ENCODE data around the gene LRRC38. TPM values are rescaled to one million over a fixed set of nuclear protein-coding genes. Genes with fewer than 3 reads are reported as not detected.

Gene LRRC38
- polyA plus RNA-seq, 3 donors = not detected

DNA sequence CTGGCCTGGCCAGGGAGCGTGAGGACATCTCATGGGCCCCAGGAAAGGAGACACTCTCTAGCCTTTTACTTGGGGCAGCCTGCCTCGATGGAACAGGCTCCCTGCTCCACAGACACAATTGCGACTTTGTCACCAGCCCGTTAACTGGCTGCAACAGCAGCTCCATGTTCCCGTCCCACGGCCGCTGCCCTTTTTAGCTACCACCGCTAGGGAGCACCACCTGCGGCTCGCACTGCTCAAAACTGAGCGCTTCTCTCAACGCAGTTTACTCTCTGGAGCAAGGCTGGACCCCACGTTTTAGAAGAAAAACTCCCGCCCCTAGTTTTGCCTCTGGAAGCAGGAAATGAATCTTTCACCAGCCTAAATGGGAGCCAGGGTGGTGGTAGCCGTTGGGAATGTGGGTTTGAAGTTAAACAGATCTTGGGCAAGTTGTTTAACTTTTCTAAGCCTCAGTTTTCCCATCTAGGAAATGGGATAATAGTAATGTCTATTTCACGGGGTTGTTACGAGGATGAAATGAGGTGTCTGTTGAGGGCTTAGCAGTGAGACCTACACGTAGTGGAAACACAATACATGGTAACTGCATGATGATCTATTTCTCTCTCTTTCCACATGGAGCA, 3.5 kb upstream of the LRRC38 start:
- DNase-seq (ENCODE audit: low read depth in 3 of 3, low spot score in 2 of 3) = no peak

DNA sequence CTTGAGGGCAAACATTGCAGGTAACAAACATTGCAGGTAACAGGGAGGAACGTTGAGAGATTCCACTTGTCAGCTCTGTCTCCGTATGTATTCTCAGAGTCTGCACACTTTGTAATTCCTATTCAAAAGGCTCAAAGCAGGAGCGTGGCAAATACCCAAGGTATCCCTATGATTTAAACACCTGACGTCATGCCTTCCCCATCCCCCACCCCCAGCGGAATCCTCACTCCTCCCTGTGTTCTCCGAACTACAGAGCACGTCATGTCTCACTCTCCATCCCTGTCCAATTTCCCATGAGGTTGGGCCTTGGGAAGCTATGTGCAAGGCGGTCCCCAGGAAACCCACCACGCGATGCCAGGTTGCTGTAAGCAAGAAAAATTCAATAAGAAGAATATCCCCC, 2.8 kb upstream of the LRRC38 start:
- DNase-seq (ENCODE audit: low read depth in 3 of 3, low spot score in 2 of 3) = no peak

DNA sequence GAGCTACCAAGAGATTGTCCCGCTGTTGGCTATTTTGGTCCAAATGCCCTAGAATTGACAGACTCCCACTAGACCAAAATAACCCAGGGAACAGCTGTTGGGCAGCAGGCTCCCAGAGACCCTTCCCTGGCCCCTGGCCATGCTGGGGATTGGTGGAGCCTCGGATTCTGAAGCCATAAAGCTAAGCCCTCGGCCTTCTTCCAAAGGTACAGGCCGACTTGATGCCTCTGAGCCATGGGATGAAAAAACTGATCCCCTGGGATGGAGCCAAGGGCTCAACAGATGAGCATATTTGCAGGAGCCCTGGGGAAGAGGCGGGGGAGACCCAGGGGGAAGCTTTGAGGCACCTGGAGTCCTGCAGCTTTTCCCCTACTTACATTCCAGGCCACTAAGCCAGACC, 1.0 kb upstream of the LRRC38 start:
- DNase-seq (ENCODE audit: low read depth in 3 of 3, low spot score in 2 of 3) = no peak

DNA sequence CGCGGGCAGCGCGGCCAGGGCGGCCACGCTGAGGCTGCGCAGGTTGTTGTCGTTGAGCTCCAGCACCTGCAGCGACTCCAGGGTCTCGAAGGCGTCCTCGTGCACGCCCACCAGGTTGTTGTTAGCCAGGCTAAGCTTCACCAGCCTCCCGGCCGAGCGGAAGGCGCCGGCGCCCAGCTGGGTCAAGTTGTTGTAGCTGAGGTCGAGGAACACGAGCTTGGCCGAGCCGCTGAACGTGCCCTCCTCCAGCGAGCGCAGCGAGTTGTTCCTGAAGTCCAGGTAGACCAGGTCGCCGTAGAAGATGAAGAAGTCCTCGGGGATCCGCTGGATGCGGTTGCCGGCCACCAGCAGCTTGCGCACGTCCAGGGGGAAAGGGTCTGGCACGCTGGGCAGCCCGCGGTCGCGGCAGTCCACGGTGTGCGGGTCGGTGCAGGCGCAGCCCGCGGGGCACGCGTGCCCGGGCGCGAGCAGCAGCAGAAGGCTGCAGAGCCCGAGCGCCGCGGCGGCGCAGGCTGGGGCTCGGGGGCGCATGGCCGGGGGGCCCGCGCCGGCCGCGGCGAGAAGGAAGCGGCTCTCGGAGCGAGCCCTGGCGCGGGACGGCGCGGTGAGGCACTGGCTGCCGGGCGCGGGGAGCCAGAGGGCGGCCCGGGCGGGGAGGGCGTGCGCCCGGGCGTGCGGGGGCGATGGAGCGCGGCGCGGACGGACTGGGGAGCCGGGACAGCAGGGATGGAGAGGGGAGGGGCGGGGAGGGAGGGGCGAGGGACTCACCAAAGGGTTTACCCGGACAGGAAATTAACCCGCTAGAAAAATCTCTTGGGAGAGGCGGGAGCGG, 524 bp downstream of the LRRC38 start:
- DNase-seq (ENCODE audit: low read depth in 3 of 3, low spot score in 2 of 3) = no peak

DNA sequence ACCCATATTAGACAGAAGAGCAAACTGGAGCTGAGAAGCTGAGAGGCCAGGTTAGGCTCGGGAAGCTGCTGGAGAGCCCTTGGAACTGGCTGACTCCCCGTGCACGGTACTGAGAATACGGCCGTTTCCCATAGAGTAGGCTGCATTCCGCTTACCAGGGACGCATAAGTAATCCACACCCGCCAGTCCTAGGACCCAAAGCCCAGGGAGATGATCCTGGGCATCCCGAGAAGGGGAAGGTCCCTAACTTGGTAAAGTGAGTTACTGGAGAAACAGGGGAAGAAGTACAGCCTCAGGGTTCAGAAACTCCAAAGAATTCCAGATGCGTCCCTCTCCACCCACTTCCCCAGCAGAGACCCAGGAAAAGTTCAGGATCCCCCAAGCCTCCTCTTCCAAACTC, 1.3 kb downstream of the LRRC38 start:
- DNase-seq (ENCODE audit: low read depth in 3 of 3, low spot score in 2 of 3) = no peak

DNA sequence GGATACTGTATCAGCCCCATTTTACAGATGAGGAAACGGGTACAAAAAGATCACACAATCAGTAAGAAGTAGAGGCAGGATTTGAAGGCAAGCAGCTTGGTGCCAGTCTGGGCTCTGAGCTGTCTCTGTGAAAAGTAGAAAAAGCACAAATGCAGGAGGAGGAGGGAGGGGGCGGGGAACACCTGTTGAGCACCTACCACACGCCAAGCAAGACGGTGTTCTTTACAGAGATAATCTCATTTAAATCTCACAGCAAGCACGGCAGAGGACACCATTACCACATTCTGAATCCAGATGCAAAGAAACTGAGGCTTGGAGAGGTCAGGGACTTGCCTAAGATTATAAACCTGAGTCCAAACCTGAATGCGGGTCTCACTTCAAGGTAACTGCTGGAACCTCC, 3.3 kb downstream of the LRRC38 start:
- DNase-seq (ENCODE audit: low read depth in 3 of 3, low spot score in 2 of 3) = no peak

DNA sequence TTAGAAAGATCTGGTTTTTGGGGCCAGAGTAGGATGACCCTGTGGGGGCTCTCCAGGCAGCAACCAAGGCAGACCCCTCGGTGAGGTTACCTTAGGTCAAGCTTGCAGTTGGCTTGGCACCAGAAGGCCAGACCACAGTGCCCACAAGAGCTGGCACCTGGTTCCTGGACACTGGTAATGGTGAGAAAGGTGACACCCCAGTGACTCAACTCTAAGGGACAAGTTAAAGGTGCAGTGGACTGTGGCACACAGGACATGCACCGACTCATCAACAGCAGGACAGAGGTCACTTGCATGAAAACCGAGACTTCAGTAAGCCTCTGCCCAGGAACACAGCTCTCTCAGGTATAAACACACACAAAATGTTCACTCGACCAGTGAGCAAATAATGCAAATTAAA, 6.7 kb downstream of the LRRC38 start:
- DNase-seq (ENCODE audit: low read depth in 3 of 3, low spot score in 2 of 3) = no peak

DNA sequence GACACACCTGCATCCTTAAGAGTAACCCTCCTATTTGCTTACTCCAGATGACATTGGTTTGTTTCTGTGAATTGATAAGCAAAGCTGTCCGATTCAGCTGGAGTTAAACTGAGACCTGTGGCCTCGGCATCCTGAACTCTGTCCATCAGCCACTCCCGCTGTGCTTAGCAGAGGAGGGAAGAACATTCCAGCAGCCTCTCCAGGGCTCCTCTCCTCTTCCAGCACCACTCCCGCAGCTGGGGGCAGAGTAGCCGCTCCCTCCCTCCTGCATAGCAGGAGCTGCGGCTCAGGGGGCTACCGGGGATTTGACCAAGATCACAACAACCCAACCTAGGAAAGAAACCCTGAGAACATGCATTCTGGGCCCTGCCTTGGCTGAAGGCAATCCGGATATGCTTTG, 8.8 kb downstream of the LRRC38 start:
- no peak for DNase-seq (ENCODE audit: low read depth in 3 of 3, low spot score in 2 of 3)

DNA sequence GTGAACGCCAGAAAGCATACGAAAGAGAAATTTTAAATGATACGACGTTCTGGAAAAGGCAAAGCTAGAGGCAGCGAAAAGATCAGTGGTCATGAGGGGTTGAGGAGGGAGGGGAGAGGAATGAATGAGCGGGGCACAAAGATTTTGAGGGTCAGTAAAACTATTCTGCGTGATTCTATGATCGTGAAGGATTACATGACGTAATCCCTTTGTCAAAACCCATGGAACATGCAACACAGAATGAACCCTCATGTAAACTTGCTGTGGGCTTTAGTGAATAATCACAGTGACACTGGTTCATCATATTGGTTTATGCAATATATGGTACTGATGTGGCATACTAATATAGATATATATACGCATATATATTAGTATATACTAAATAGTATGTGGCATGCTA, 13.0 kb downstream of the LRRC38 start:
- DNase-seq (ENCODE audit: low read depth in 3 of 3, low spot score in 2 of 3) = no peak

DNA sequence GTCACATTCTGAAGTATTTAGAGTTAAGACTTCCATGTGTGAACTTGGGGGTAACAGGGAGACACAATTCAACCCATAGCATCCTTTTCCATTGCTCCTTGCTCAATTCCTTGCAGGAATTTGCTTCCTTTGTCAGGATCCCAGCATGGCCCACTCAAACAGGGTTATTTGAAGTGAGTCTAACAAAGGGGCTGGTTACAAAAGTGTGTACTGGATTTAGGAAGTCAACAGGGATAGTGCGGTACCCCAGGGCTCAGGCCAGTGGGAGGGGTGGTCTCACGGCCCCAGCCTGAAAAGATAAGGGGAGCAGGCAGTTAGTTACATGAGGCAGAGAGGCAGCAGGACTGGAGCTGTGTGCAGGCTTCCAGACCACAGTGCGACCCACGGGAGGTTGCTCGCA, 14.4 kb downstream of the LRRC38 start:
- DNase-seq (ENCODE audit: low read depth in 3 of 3, low spot score in 2 of 3) = no peak

DNA sequence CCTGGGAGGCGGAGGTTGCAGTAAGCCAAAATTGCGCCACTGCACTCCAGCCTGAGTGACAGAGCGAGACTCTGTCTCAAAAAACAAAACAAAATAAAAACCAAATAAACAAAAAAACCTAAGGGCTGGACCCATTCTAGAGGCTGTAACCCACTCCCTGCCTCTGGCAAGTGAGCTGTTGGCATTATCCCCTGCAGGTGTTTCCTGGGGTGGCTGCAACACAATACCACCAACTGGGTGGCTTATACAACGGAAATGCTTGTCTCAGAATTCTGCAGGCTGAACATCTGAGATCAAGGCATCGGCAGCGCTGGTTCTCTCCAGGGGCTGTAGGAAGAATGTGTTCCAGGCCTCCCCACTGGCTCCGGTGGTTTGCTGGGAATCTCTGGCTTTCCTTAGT, 15.2 kb downstream of the LRRC38 start:
- DNase-seq (ENCODE audit: low read depth in 3 of 3, low spot score in 2 of 3) = no peak

DNA sequence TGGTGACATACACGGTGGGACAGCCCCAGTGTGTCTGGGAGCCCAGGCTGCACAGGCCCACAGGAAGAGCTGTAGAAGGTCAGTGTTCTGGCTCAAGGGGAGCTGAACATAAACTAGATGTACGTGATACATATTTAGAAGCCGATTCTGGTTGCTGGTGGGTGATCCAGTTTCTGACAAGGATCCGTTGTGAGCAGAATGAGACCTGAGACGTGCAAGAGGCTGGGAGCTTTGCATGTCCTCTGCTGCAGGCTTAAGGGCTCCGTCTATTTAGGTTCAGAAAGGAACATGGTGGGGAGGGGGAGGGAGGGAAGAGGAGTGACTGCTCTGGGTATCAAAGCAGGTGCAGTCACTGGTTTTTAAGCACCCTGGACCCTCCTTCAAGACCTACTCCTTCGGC, 18.6 kb downstream of the LRRC38 start:
- DNase-seq (ENCODE audit: low read depth in 3 of 3, low spot score in 2 of 3) = no peak

DNA sequence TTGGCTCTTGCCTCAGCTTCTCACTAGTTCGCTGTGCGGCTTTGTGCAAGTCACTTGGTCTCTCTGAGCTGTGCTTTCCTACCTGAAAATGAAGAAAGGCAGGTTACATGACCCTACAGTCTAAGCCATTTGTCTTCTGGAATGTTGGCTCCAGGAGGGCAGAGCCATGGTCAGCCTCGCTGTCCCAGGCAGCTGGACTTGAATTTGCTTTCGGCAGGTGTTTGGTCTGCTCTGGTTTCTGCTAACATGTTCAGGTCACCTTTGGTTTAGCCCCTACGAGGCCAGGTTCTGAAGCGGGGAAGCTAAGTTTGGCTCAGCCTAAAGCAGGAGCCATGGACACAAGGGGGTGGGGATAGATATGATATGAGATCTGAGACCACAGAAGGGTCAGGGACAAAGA, 19.1 kb downstream of the LRRC38 start:
- no peak for DNase-seq (ENCODE audit: low read depth in 3 of 3, low spot score in 2 of 3)

DNA sequence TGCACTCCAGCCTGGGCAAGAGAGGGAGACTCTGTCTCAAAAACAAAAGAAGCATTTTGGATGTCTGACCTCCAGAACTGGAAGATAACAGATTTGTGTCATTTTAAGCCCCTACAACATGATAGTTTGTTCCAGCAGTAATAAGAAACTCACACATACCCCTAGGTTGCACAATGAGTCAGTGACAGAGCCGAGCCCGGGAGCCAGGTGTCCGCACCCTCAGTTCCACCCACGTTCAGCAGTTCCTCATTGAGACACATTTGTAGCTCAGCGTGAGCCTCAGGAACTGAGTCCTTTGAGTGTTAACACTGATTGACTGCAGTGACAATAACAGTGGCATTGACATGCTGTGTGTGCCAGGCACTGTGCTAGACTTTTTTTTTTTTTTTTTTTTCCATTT, 19.8 kb downstream of the LRRC38 start:
- DNase-seq (ENCODE audit: low read depth in 3 of 3, low spot score in 2 of 3) = no peak

DNA sequence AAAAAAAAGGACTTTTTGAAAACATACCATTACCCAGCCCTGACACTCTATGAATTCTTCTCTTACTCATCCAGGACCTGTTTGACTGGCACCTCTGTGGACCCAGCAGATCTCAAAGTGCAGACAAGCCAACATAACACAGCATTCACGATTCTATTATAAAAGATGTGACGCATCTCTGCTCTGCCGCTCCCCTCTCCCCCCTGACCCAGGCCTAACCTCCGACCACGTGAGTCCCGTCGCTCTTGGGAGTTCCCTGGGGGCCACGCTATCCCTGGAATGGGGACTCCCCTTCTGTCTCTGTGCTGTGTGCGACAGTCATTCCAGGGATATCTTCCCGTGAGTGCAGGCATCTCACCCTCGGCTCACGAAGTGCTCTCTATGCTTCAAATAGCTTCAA, 21.1 kb downstream of the LRRC38 start:
- no peak for DNase-seq (ENCODE audit: low read depth in 3 of 3, low spot score in 2 of 3)

DNA sequence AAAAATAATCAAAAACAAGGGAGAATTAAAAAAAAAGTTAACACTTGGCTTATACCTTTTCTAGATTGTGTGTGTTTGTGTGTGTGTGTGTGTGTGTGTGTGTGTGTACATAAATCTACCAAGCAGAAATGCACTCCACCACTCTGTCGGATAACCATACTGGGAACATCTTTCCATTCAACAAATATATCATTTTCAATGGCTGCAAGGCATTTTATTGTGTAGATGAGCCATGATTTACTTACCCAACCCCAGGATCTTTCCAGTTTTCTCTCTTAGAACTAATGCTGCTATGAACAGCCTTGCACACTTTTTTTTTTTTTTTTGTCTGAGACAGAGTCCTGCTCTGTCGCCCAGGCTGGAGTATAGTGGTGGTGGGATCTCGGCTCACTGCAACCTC, 25.8 kb downstream of the LRRC38 start:
- no peak for DNase-seq (ENCODE audit: low read depth in 3 of 3, low spot score in 2 of 3)

DNA sequence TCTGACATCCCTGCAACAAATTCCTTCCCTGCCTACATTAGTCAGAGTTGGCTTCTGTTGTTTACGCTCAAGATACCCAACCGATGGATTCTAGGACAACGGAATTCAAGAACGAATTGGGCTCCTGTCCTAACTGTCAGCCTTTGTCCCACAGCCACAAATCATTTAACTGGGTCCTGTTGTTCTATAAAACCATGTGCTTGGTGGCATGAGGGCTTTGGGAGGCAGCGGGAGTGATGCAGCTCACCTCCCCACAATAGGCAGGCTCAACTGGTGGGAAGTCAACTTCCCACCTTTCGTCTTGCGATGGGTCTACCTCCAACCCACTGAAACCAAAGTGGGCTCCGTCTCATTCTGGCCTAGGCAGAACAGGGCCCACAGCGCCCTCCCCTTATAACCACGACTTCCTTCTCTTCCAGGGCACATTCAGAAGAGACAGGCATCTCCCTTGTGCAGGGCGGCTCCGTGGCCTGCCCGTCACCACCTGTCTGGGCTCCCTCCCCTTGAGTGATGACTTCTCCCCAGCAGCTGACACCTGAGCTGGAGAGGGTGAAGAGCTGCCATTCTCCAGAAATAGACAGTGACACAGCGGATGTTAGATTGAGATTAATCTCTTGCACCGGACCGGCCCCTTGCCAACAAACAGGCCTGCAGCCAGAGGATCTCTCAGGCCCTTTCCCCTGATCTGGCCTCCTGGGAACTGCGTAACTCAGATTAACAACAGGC, 26.5 kb downstream of the LRRC38 start:
- no peak for DNase-seq (ENCODE audit: low read depth in 3 of 3, low spot score in 2 of 3)

DNA sequence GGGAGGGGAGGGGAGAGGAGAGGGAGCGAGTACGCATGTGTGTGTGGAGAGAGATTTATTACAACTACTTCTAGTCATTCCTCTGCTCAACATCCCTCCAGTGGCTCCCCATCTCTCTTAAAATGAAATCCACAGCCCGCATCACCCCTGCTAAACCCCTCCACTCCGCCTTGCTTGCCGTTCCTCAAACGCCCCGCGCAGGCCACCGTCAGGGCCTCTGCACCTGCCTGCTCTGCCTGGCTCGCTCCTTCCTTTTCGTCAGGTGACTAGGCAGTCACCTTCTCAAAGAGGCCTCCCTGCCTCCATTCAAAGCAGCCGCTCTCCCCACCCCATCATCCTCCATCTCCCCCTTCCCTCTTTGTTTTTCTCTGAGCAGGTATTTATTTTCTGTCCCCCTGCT, 29.9 kb downstream of the LRRC38 start:
- no peak for DNase-seq (ENCODE audit: low read depth in 3 of 3, low spot score in 2 of 3)

DNA sequence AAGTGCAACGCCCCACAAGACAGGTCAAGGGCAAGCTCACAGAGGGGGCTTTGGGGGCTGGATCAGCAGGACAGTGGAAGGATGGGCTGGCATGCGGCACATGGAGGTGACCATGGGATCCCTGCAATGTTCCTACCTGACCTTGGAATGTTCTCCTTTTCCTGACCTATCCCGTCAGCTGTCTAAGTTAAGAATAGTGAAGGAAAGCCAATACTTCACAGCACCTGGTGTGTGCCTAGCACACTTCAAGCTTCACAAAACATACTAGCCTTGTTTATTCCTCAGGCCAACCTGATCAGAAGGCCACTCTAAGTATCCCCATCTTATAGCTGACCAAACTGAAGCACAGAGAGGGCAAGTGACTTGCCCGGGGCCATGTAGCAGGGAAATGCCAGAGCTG, 31.2 kb downstream of the LRRC38 start:
- DNase-seq (ENCODE audit: low read depth in 3 of 3, low spot score in 2 of 3) = no peak

DNA sequence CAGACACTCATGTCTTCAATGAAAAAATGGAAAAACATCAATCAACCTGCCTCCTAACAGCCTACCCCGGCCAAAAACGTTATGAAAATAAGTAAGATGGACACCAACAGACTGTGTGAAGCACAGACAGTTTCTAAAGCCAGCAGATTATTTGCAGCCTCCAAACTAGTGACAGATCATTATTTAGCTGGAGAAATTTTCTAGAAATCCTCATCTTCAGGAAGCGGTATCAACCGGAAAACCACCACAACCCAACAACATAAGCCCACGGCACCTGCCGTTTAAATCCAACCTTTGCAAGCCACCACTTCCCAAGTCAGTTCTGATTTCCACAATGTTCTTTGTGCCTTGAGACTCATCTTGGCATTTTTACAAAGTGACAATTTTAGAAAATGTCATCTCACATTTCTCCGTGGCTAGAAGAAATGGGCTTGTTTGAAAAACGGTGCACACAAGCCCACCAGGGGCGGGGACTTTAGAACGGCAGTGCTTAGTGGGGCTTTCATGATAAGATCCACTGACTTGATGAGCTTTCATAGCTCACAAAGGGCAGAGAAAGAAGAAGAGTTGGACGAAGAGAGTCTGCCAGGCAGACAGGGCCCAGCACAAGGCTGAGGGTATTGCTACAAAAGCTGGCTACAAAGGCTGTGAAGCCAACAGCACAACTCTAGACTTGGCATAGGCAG, 34.5 kb downstream of the LRRC38 start:
- DNase-seq (ENCODE audit: low read depth in 3 of 3, low spot score in 2 of 3) = no peak

DNA sequence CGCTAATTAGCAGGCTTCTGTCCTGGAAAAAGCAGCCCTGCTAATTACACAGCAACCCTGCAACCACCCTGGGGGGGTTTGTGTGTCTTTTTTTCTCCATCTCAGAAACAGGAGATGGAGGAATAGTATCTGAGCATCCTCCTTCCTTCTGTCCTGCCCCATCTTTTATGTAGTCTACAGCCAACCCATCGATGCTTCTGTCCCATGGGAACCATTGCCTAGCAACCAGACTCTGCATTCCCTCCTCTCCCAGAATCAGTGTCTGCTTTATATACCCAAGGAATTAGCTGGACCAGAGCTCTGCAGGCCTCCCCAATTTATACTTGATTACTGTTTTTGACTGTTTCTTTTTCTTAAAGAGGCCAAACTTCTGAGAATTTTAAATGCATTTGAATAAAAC, 35.1 kb downstream of the LRRC38 start:
- DNase-seq (ENCODE audit: low read depth in 3 of 3, low spot score in 2 of 3) = no peak
